NCI-H774 (cell line): ENCODE results near the gene IQCE.

ENCODE experiments used
- DNase-seq: peaks from one replicate; lab custom pipeline; 2025; lab: John Stamatoyannopoulos, UW

Gene IQCE

GRCh38 chr7:2634267-2635145 is 75.7 kb downstream of the IQCE start:
- DNase-seq: no peak

- DNase-seq: no peak
These were observed 76.4 kb downstream of the IQCE start for GRCh38 chr7:2635148-2635668.

- DNase-seq: no peak
These were observed 77.3 kb downstream of the IQCE start for GRCh38 chr7:2635810-2636701.

- DNase-seq: no peak
These were observed 78.3 kb downstream of the IQCE start for GRCh38 chr7:2637066-2637471.

- DNase-seq: no peak
These were observed 78.9 kb downstream of the IQCE start for GRCh38 chr7:2637505-2638223.

GRCh38 chr7:2638224-2638991 is 79.6 kb downstream of the IQCE start:
- no peak for DNase-seq

GRCh38 chr7:2639181-2639681 is 80.5 kb downstream of the IQCE start:
- DNase-seq: no peak

- DNase-seq: no peak
These were observed 81.1 kb downstream of the IQCE start for GRCh38 chr7:2639695-2640481.

- no peak for DNase-seq
These were observed 81.7 kb downstream of the IQCE start for GRCh38 chr7:2640482-2640830.

GRCh38 chr7:2640846-2641316 is 82.1 kb downstream of the IQCE start:
- DNase-seq: no peak

- DNase-seq: no peak
These were observed 82.9 kb downstream of the IQCE start for GRCh38 chr7:2641406-2642393.

GRCh38 chr7:2643386-2644219 is 84.8 kb downstream of the IQCE start:
- no peak for DNase-seq

- no peak for DNase-seq
These were observed 85.4 kb downstream of the IQCE start for GRCh38 chr7:2644220-2644561.

GRCh38 chr7:2644562-2645273 is 85.9 kb downstream of the IQCE start:
- no peak for DNase-seq

- no peak for DNase-seq
These were observed 86.6 kb downstream of the IQCE start for GRCh38 chr7:2645274-2645868.

- no peak for DNase-seq
These were observed 87.5 kb downstream of the IQCE start for GRCh38 chr7:2646336-2646679.
